GM19324 (cell line): ENCODE data around the gene ARPC1A.

Experiments
- ATAC-seq: cut with Tn5 transposase; IDR thresholded peaks from one replicate; pipeline ENCODE4 v1.9.1; 2021; ENCODE audit warnings: mild to moderate bottlenecking, moderate library complexity; ENCODE audit not compliant: unreplicated experiment, low FRiP score

ARPC1A gene

DNA sequence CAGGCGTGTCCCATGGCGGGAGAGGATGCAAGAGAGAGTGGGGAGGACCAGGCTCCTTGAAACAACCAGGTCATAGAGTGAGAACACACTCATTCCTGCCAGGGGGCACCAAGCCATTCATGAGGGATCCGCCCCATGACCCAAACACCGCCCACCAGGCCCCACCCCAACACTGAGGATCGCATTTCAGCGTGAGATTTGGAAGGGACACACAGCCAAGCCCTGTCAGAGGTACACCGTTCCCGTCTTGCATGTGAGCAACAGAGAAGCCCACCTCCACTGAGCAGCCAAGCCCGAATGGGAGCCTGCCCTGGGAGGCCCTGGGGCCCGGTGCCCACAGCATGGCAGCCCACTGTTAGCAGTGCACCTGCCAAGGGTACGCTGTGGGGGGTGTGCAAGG lies 40.9 kb downstream of the ARPC1A start:
- ATAC-seq = no peak

DNA sequence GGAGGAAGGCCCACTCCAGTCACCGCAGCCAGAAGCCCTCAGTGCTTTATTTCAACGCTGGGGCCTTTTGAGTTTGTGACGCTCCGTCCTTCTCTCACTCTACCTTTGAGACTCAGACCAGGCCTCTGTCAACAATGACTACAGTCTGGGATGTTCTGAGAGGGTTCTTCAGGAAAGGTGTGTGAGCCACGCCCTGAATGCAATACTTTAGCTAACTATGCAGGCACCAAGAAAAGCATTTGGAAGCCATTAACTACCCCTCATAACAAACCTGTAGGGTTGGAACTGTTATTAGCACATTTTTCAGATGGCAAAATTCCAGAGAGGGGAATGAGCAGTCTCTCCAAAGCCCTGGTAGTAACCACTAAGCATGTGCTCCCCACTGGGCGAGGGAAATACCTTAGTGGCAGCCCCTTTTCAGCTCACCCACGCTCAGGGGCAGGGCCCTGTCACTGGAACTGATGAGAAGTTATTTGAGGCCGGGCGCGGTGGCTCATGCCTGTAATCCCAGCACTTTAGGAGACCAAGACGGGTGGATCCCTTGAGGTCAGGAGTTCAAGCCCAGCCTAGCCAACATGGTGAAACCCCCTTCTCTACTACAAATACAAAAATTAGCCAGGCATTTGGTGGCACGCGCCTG lies 43.2 kb downstream of the ARPC1A start:
- no peak for ATAC-seq

DNA sequence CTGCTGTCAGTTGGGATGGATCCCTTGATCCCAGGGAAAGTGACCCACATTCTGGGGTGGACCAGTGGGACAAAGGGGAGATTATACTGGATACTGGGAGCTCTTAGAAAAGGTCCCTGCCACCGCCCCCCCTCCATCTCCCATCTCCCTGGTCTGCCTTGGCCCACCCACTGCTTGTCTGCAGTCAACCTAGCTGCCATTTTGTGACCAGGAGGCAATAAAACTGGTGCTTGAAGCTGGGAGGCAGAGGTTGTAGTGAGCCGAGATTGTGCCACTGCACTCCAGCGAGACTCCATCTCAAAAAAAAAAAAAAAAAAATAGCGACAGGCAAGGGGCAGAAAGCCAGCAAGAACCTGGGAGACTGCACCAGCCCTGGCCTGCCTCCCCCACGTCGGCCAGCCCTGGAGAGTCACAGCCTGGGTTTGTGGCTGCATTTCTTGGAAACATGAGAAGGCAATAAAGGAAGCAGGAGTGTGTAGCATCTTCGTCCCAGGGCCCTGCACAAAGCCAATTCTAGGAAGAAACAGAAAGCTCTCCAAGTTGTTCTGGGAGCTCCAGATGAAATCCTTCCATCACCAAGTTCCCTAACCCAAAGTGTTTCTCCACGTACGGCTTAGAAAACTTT lies 44.2 kb downstream of the ARPC1A start:
- ATAC-seq = no peak

DNA sequence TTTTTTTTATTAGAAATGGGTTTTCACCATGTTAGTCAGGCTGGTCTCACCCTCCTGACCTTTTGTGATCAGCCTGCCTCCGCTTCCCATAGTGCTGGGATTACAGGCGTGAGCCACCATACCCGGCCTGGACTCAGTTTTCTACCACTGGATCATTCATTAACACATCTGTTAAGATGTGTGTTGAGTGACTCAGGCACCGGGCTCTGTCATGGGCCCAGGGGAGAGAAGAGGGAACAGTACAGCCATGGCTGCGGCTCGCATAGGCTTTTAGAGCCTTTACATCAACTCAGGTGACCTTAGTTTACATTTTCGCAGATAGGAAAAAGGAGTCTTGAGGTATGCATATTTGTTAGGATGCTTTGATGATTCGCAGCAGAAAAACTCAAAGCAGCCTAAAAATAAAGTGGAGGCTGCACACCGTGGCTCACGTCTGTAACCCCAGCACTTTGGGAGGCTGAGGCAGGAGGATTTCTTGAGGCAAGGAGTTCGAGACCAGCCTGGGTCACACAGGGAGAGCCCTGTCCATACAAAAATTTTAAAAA lies 45.8 kb downstream of the ARPC1A start:
- ATAC-seq = no peak

DNA sequence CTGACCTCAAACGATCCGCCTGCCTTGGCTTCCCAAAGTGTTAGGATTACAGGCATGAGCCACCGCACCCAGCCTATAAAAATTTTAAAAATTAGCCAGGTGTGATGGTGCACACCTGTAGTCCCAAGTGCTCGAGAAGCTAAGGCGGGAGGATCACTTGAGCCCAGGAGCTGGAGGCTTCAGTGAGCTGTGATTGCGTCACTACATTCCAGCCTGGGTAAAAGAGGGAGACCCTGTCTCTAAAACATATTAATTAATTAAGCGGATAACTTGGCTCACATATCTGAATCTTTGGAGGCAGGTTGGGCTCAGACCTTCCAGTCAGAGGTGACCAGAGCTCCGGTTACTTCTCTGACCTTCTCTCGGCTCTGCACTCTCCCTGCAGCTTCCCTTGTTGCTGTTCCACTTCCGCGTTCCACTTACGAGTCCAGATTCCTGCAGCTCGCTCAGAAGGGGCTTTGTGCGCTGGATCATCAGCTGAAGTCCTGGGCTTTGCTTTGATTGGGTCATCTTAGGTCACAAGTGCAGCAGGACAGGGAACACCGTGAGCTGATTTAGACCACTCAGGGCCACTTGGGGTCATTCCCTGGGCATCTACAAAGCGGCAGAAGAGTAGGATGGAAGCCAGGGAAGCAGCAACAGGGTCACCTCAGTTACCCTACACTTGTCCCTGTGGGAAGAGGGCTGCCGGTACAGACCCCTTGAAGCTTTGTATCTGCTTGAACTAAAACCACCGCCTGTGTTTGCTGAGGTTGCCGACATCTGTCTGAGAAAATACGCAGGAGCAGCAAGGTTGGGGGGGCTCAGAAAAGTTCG lies 46.8 kb downstream of the ARPC1A start:
- no peak for ATAC-seq

DNA sequence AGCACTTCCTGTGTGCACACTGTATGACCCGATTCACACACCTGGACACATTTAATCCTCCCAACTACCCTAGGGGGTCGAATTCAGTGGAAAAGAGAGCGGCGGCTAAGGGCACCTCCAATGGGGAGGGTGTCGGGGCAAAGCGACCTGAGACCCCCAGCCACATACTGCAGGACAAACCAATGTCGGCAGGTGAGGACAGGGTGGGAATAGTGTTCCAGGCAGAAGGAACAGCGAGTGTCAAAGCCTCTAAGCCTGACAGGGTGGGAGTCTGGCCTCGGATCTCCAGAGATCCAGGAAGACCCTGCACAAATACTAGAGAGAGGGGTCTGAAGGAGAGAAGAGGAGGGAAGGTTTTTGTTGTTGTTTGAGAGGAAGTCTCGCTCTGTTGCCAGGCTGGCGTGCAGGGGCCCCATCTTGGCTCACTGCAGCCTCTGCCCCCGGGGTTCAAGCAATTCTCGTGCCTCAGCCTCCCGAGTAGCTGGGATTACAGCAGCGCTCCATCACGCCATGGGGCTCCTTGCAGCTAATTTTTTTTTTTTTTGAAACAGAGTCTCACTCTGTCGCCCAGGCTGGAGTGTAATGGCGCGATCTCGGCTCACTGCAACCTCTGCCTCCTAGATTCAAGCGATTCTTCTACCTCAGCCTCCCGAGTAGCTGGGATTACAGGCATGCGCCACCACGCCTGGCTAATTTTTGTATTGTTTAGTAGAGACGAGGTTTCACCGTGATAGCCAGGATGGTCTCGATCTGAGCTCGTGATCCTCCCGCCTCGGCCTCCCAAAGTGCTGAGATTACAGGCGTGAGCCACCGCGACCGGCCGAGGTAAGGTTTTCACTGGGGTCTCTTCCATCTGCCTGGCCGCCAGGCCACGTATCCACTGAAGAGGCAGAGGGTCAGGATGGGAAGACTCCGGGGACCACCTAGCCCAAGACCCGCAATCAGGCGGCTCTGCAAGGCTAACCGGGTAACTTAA lies 47.7 kb downstream of the ARPC1A start:
- ATAC-seq = no peak

DNA sequence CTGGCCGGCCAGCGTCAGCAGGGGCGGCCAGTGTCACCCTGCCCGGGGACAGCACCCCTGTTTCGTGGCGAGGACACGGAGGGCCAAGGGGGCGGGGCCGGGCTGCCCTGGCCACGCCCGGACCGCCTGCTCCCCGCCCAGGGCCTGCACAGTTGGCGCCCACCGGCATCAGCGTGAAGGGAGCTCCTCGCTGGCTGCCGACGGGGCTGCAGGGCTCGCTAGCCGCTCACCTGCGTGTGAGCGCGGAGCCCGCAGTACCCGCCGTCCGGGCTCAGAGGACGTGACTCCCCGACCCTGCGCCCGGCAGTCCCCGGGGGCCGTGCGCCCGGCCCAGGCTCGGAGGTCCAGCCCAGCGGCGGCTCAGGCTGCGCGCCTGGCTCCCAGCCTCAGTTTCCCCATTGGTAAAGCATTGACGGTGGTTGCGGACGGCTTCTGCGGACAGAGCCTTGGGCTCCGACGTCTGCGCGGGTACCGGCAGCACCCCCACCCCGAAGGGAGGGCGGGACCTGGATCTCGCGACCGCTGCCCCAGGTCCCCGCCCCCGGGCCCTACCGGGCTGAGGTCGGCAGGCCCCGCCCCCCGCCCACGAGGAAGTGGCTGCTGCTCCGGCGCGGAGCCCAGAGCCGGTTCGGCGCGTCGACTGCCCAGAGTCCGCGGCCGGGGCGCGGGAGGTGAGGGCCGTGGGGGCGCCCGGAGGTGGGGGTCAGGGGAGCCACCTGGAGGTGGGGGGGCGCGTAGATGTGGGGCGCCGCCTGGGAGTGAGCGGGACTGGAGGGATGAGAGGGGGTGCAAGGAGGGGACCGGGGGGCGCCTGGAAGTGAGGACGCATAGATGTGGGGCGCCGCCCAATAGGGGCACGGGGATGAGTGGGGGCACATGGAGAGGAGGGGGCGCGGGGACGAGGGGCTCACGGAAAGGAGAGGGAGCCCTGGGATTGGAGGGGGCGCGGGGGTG lies 48.7 kb downstream of the ARPC1A start, which contains the start of gene ARPC1B:
ARPC1B (plus strand) TSS at position 620 of the 954 bp plus-strand sequence. CDS start 10,985 bp downstream, outside the sequence.
- peak; percentile 65 for ATAC-seq

DNA sequence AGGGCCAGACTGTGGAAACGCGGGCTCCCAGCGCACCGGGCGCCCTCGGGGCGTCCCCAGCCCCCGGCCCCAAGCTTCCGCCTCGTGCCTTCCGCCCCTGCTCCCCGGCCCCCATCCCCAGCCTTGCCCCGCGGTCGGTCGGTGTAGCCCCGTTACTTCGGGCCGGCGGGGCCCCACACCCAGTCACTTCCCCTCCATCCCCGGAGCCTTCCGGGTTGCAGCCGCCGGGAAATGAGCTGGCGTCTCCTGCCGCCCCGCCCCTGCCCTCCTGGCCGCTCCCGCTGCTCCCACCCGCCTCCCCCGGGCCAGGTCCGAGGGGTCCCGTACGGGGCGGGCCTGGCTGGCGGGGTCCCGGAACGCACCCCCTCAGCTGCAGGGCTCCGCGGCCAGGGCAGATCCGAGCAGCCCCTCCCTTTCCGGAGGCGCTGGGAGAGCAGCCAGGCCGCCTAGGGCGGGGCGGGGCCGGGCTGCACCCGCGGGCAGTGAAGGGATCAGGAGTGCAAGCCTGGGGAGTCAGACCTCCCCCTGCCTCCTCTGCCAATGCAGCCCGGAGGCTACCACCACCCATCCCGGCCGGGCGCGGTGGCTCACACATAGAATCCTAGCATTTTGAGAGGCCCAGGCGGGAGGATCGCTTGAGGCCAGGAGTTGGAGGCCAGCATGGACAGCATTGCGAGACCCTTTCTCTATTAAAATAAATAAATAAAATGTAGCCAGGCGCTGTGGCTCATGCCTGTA lies 49.5 kb downstream of the ARPC1A start:
- peak; percentile 48 for ATAC-seq

DNA sequence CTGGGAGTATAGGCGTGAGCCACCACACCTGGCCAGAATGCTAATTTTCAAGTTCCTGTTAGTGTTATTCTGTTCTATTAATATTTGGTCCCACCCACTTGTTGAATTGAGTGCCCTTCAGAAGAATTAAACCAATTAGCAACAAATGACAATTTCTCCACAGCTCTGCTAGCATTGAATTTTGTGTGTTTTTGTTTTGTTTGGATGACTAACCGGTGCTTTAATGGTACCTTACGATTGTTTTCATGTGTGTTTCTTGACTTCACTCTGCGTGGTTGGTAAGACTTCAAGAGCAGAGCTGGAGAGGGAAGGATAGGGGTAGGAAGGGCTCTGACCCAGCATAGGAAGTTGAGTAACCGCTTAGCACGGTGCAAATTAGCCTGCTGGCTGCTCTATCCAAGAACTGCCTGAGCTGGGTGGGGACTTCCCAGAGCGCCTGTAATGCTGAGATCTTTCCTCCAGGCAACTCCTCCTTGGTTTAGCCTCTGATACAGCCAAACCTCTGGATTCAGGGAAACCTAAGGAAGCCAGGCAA lies 53.4 kb downstream of the ARPC1A start:
- ATAC-seq = no peak

DNA sequence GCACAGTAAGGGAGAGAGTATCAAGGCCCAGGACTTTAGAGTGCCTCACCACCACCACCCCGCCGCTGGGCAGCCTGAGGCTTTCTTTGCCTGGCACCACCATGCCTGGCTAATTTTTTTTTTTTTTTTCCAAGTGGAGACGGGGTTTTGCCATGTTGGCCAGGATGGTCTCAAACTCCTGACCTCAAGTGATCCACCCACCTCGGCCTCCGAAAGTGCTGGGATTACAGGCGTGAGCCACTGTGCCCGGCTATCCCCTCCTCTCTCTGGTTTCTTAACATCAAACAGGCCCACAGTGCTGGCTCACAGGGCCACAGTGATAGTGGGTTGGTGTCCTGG lies 54.0 kb downstream of the ARPC1A start:
- peak; percentile 7 for ATAC-seq

DNA sequence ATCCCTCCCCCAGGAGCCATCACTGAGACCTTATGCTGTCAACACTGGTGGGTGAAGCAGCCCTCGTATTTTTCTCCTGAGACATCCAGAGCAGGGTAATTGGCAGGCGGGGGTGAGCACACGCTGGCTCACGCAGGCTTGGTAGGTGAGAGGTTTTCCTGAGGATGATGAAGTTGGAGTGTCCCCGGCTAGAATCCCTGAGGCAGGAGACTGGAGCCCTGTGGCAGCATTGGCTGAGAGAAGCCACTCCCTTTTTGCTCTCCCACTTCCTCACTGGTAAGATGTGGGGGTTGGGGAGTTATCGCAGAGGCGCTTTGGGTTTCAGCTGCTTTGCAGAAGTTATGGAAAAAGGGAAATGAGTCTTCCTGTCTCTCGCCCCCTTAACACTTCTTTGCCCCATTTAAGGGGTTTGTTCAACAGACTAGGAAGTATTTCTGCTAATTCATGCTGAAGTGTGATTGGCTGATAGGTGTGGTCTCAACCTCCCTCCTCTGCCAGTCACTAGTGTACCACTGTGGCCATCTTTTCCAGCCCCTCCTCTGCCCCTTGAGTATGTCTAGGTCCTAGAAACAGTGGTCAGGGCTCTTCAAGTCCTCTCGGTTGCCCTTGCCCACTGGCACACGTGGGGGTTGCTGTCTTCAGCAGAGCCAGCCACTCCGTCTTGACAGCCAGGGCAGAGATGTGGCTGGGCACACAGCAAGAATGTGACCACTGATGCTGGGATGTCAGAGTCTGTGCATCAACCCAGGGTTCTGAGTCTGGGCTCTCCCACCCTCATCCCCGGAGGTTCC lies 54.5 kb downstream of the ARPC1A start:
- ATAC-seq = peak; percentile 35

DNA sequence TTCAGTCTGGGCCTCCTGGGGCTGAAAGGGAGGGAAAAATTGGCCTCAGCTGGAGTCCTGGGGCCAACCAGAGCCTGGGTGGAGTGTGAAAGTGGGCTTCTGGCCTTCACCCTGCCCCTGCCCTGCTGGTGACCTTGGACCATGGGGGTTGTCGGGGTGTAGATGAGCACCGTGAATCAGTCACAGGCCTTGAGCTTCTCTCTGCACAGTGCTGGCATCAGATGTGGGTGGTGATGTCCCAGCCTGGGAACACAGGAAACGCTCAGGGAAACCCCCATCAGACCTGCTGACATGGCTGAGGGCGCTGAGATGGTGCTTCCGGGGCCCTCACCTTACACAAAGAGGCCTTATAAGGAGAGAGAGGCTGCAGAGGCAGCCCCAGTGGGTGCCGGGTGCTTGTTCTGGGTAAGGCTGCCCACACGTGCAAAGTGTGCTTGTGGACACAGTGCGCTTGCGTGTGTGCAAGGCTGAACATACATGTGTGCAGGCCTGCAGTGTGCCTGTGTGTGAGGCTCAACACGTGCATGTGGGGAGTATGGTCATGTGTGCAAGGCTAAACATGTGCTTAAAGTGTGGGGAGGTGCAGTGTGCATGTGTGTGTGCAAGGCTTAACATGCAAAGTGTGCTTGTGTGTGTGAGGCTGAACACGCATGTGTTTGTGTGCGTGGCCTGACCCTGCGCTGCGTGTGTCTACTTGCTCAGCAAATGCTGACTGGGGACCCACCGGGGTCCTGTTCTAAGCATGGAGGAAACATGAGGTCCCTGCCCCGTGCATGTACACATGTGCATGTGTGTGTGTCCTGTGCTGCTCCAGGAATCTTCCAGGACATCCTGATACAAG lies 55.3 kb downstream of the ARPC1A start:
- peak; percentile 65 for ATAC-seq

DNA sequence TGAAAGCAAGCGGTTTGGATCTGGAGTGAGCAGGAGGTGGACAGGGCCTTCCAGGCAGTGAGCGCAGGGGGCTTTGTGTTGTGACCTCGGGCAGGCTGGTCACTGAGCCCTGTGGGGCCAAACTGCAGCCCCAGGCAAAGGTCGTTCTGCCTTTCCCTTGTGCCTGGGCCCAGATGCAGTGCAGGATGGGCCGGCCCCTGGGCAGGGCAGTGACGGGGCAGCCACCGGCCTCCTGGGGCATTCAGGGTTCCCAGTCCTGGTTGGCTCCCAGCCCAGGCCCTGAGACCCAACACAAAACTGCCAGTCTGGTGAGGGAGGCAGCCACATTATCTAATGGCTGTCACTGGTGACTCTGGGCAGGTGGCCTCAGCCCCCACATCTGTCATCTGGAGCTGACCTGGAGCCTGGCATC lies 56.0 kb downstream of the ARPC1A start:
- ATAC-seq = no peak

DNA sequence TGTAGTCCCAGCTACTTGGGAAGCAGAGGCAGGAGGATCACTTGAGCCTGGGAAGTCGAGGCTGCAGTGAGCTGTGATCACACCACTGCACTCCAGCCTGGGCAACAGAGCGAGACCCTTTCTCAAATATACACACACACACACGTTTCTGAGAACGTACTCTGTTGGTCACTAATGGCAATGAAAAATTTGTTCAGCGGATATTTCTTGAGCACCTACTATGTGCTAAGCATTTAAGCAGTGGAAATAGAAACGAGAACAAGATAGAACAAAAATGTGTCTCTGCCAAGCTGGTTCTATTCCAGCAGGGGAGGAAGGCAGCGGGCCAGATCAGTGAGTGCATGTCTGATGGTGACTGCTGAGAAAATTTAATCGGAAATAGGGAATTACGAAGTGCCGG lies 57.5 kb downstream of the ARPC1A start:
- ATAC-seq = no peak

DNA sequence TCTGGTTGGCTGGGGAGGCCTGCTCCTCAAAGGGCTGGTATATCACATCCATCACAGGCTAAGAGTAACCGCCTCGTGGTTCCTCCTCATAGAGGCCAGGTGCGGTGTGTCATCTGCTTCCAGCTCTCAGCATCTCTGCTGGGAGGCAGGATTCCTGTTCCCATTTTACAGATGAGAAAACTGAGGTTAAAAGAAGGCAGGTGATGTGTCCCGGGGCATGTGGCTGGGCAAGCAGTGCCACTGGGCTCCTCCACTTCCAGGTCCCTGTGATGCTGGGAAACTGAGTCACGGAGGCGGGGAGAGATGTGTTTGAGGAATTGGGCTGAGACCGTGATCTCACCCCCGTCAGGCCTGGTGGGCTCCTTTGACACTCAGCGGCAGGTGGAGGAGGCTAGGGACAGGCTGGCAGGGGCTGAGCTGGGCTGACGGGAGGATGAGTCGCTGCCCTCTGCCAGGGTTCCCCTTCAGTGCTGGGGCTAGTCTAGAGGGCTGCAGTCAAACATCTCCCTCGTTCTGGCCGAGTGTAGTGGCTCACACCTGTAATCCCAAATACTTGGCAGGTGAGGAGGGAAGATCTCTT lies 58.2 kb downstream of the ARPC1A start:
- no peak for ATAC-seq

DNA sequence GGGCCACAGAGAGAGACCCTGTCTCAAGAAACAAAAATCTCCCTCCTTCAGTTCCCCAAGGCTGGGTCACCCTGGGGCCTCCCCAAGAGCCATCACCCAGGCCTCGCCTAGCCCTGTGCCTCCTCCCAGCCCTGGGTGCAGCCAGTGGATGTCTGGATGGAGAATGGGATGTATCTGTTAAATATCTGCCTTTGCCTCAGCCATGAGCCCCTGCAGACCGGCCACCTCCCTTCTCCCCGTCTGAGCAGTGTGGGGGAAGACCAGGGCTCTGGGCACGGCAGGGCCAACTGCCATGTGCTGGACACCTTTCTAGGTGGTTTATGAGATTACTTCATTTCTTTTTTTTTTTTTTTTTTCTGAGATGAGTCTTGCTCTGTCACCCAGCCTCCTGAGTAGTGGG lies 58.8 kb downstream of the ARPC1A start:
- no peak for ATAC-seq
